SK-N-SH (cell line): Measurements from ENCODE around the gene KRT80.

Experiments used
- TF ChIP-seq, protein P1 (sequence below): fragments of 200-600 bp; sonication (generic); IDR thresholded peaks from 2 replicates; pipeline ENCODE4 v1.6.1; 2017; ENCODE audit warnings: antibody characterized with exemption, mild to moderate bottlenecking, moderate library complexity
- TF ChIP-seq, protein P2 (sequence below): IDR thresholded peaks from 2 replicates; pipeline ENCODE4 v1.6.1; 2012; ENCODE audit warnings: mild to moderate bottlenecking, low read depth, low read length, moderate library complexity

GRCh38 chr12:52207106-52207505 is 15.3 kb upstream of the KRT80 start:
- TF ChIP-seq, protein P1, sequence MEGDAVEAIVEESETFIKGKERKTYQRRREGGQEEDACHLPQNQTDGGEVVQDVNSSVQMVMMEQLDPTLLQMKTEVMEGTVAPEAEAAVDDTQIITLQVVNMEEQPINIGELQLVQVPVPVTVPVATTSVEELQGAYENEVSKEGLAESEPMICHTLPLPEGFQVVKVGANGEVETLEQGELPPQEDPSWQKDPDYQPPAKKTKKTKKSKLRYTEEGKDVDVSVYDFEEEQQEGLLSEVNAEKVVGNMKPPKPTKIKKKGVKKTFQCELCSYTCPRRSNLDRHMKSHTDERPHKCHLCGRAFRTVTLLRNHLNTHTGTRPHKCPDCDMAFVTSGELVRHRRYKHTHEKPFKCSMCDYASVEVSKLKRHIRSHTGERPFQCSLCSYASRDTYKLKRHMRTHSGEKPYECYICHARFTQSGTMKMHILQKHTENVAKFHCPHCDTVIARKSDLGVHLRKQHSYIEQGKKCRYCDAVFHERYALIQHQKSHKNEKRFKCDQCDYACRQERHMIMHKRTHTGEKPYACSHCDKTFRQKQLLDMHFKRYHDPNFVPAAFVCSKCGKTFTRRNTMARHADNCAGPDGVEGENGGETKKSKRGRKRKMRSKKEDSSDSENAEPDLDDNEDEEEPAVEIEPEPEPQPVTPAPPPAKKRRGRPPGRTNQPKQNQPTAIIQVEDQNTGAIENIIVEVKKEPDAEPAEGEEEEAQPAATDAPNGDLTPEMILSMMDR: no peak
- TF ChIP-seq, protein P2, sequence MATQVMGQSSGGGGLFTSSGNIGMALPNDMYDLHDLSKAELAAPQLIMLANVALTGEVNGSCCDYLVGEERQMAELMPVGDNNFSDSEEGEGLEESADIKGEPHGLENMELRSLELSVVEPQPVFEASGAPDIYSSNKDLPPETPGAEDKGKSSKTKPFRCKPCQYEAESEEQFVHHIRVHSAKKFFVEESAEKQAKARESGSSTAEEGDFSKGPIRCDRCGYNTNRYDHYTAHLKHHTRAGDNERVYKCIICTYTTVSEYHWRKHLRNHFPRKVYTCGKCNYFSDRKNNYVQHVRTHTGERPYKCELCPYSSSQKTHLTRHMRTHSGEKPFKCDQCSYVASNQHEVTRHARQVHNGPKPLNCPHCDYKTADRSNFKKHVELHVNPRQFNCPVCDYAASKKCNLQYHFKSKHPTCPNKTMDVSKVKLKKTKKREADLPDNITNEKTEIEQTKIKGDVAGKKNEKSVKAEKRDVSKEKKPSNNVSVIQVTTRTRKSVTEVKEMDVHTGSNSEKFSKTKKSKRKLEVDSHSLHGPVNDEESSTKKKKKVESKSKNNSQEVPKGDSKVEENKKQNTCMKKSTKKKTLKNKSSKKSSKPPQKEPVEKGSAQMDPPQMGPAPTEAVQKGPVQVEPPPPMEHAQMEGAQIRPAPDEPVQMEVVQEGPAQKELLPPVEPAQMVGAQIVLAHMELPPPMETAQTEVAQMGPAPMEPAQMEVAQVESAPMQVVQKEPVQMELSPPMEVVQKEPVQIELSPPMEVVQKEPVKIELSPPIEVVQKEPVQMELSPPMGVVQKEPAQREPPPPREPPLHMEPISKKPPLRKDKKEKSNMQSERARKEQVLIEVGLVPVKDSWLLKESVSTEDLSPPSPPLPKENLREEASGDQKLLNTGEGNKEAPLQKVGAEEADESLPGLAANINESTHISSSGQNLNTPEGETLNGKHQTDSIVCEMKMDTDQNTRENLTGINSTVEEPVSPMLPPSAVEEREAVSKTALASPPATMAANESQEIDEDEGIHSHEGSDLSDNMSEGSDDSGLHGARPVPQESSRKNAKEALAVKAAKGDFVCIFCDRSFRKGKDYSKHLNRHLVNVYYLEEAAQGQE: no peak
